ENCODE results near the gene TRIB2.

Gene TRIB2

GRCh38 chr2:12734914-12735654, 18.3 kb downstream of the TRIB2 start:
- DNase-seq (ENCODE audit: extremely low spot score, insufficient read length, low read depth): no peak
- no peak for FAIRE-seq

- FAIRE-seq: no peak
- no peak for DNase-seq (ENCODE audit: extremely low spot score, insufficient read length, low read depth)
These were observed 20.6 kb downstream of the TRIB2 start for GRCh38 chr2:12737297-12737696.

- FAIRE-seq (no peak), DNase-seq (ENCODE audit: extremely low spot score, insufficient read length, low read depth) (no peak)
These were observed 21.2 kb downstream of the TRIB2 start for GRCh38 chr2:12737738-12738485.

- DNase-seq (ENCODE audit: extremely low spot score, insufficient read length, low read depth) (no peak), FAIRE-seq (no peak)
These were observed 23.1 kb downstream of the TRIB2 start for GRCh38 chr2:12739721-12740254.

GRCh38 chr2:12741380-12741779, 24.6 kb downstream of the TRIB2 start:
- FAIRE-seq (no peak), DNase-seq (ENCODE audit: extremely low spot score, insufficient read length, low read depth) (no peak)

GRCh38 chr2:12742891-12743290, 26.2 kb downstream of the TRIB2 start:
- no peak for DNase-seq (ENCODE audit: extremely low spot score, insufficient read length, low read depth)
- no peak for FAIRE-seq

GRCh38 chr2:12750166-12750905, 33.6 kb downstream of the TRIB2 start:
- FAIRE-seq (no peak), DNase-seq (ENCODE audit: extremely low spot score, insufficient read length, low read depth) (no peak)

GRCh38 chr2:12754643-12755042, 37.9 kb downstream of the TRIB2 start:
- FAIRE-seq (no peak), DNase-seq (ENCODE audit: extremely low spot score, insufficient read length, low read depth) (no peak)

GRCh38 chr2:12755384-12755783, 38.6 kb downstream of the TRIB2 start:
- FAIRE-seq: no peak

GRCh38 chr2:12759248-12759647, 42.5 kb downstream of the TRIB2 start:
- no peak for FAIRE-seq

More at GRCh38 chr2:12755384-12755783, 38.6 kb downstream of the TRIB2 start:
- DNase-seq (ENCODE audit: extremely low spot score, insufficient read length, low read depth): no peak

GRCh38 chr2:12761104-12761503, 44.4 kb downstream of the TRIB2 start:
- DNase-seq (ENCODE audit: extremely low spot score, insufficient read length, low read depth) (no peak), FAIRE-seq (no peak)

More at GRCh38 chr2:12759248-12759647, 42.5 kb downstream of the TRIB2 start:
- no peak for DNase-seq (ENCODE audit: extremely low spot score, insufficient read length, low read depth)

GRCh38 chr2:12762337-12762736, 45.6 kb downstream of the TRIB2 start:
- DNase-seq (ENCODE audit: extremely low spot score, insufficient read length, low read depth): no peak

GRCh38 chr2:12762976-12763375, 46.2 kb downstream of the TRIB2 start:
- FAIRE-seq (no peak), DNase-seq (ENCODE audit: extremely low spot score, insufficient read length, low read depth) (no peak)

More at GRCh38 chr2:12762337-12762736, 45.6 kb downstream of the TRIB2 start:
- FAIRE-seq: no peak

- no peak for FAIRE-seq
- DNase-seq (ENCODE audit: extremely low spot score, insufficient read length, low read depth): no peak
These were observed 46.8 kb downstream of the TRIB2 start for GRCh38 chr2:12763486-12763885.

GRCh38 chr2:12764075-12764730, 47.5 kb downstream of the TRIB2 start:
- no peak for DNase-seq (ENCODE audit: extremely low spot score, insufficient read length, low read depth)
- FAIRE-seq: no peak

- DNase-seq (ENCODE audit: extremely low spot score, insufficient read length, low read depth): no peak
- FAIRE-seq: no peak
These were observed 48.3 kb downstream of the TRIB2 start for GRCh38 chr2:12764849-12765605.

GRCh38 chr2:12766421-12766879, 49.7 kb downstream of the TRIB2 start:
- DNase-seq (ENCODE audit: extremely low spot score, insufficient read length, low read depth) (no peak), FAIRE-seq (no peak)

- no peak for DNase-seq (ENCODE audit: extremely low spot score, insufficient read length, low read depth)
- no peak for FAIRE-seq
These were observed 50.8 kb downstream of the TRIB2 start for GRCh38 chr2:12767541-12767940.

GRCh38 chr2:12767996-12768624, 51.4 kb downstream of the TRIB2 start:
- DNase-seq (ENCODE audit: extremely low spot score, insufficient read length, low read depth) (no peak), FAIRE-seq (no peak)
